ENCODE measurements around the gene ATP2B3. TPM values are rescaled to one million over a fixed set of nuclear protein-coding genes. Genes with fewer than 3 reads are reported as not detected.

Gene ATP2B3
- total RNA-seq, 1 experiment from 2014 or later = 0.35 TPM

DNA sequence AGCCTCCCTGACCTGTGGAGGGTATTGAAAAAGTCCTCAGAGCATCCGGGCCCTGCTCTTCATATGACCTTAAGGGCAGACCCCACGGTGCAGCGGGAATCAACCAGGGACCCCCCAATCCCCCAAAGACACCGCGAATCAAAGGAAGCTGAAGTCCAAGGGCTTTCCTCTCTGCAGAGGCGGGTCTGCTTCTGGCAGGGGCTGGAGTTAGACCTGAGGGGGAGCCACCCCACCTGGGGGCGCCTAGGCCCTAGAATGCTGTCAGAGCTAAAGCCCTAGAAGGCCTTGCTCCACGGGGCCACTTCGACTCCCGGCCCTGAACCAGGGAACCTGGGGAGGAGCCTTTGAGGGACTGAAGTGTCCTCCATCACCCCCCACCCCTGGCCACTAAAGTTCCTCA is 44.3 kb upstream of the ATP2B3 start:
- peaks cover 21% of the 10 kb centered on the region for H3K9me3 ChIP-seq (ENCODE audit: control insufficient read depth, low read depth, low read length)
- no peak for DNase-seq
- H3K14ac ChIP-seq (ENCODE audit: insufficient read depth, low read length) = no peak overlapping the region
- no peak overlapping the region for H3K4me2 ChIP-seq (ENCODE audit: insufficient read depth, insufficient read length, low read length)
- H2BK120ac ChIP-seq (ENCODE audit: low read depth, low read length, poor library complexity, severe bottlenecking) = no peak overlapping the region
- H2BK20ac ChIP-seq (ENCODE audit: low read depth, low read length, poor library complexity, severe bottlenecking) = no peak overlapping the region
- Mint-ChIP-seq H3K27ac (no peak overlapping the region), H3K36me3 (ENCODE audit: insufficient read depth in 1 of 3, low read depth in 3 of 3) (peaks cover 3 to 13% (median 8%) of the 10 kb centered on the region in 3 experiments; a peak in 5 of 7 replicates), H3K4me1 (peaks cover 2% of the 10 kb centered on the region in 2 experiments; a peak in 3 of 4 replicates), H3K27me3 (ENCODE audit: low read depth) (peaks cover 34% of the 10 kb centered on the region), H3K4me3 (no peak overlapping the region; a peak in 1 of 5 replicates), H3K9me3 (peaks cover 47 to 72% of the 10 kb centered on the region in 2 experiments)
- H3K27me3 ChIP-seq (ENCODE audit: insufficient read depth, low read length) = peaks cover 3% of the 10 kb centered on the region
- H3K79me2 ChIP-seq (ENCODE audit: insufficient read depth, low read length) = no peaks in the 10 kb centered on the region; the same call in 1 of the 2 replicates
- no peak overlapping the region for H4K5ac ChIP-seq (ENCODE audit: insufficient read length, low read depth, low read length)
- H3K27ac ChIP-seq (ENCODE audit: insufficient read length, low read depth, low read length) = no peak overlapping the region
- H3K4me1 ChIP-seq (ENCODE audit: insufficient read depth, low read length) = no peaks in the 10 kb centered on the region; the same call in 1 of the 2 replicates
- H4K20me1 ChIP-seq (ENCODE audit: control insufficient read depth, insufficient read depth, insufficient read length) = no peaks in the 10 kb centered on the region
- no peak overlapping the region for H3K18ac ChIP-seq (ENCODE audit: insufficient read length, low read depth, low read length)
- no peaks in the 10 kb centered on the region for H3K79me1 ChIP-seq (ENCODE audit: insufficient read depth, low read depth, low read length, poor library complexity, severe bottlenecking)
- no peak overlapping the region for H4K91ac ChIP-seq (ENCODE audit: insufficient read length, low read depth, low read length)
- H3K9ac ChIP-seq (ENCODE audit: extremely low read depth, insufficient read length, low read length) = no peak overlapping the region
- no peak overlapping the region for H2BK12ac ChIP-seq (ENCODE audit: insufficient read length, low read depth, low read length)
- H4K8ac ChIP-seq (replicated peaks; ENCODE audit: insufficient read length, low read depth, low read length) = no peak overlapping the region
- no peak overlapping the region for H2BK5ac ChIP-seq (ENCODE audit: insufficient read length, low read length)
- no peak overlapping the region for H2AK5ac ChIP-seq (ENCODE audit: insufficient read length, low read length)
- TF ChIP-seq, protein P1, sequence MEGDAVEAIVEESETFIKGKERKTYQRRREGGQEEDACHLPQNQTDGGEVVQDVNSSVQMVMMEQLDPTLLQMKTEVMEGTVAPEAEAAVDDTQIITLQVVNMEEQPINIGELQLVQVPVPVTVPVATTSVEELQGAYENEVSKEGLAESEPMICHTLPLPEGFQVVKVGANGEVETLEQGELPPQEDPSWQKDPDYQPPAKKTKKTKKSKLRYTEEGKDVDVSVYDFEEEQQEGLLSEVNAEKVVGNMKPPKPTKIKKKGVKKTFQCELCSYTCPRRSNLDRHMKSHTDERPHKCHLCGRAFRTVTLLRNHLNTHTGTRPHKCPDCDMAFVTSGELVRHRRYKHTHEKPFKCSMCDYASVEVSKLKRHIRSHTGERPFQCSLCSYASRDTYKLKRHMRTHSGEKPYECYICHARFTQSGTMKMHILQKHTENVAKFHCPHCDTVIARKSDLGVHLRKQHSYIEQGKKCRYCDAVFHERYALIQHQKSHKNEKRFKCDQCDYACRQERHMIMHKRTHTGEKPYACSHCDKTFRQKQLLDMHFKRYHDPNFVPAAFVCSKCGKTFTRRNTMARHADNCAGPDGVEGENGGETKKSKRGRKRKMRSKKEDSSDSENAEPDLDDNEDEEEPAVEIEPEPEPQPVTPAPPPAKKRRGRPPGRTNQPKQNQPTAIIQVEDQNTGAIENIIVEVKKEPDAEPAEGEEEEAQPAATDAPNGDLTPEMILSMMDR (conservative IDR thresholded peaks at IDR 0.05) = no peak
- H3K4ac ChIP-seq (ENCODE audit: low read depth, low read length) = no peak overlapping the region
- no peak overlapping the region for H3K23ac ChIP-seq (ENCODE audit: insufficient read length, low read depth, low read length)
- H3T11ph ChIP-seq (ENCODE audit: low read length) = no peak overlapping the region
- WGBS (ENCODE audit: extremely low coverage, insufficient read length, low lambda C conversion rate) = no CpG with 5 or more reads among the region's 10 CpGs
- H2BK15ac ChIP-seq (ENCODE audit: low read depth, low read length) = no peak overlapping the region
- peaks cover 6% of the 10 kb centered on the region for H3K23me2 ChIP-seq (ENCODE audit: insufficient read length, low read depth, low read length, poor library complexity, severe bottlenecking)
- H3K56ac ChIP-seq (ENCODE audit: insufficient read length, low read depth, low read length) = no peak overlapping the region
- no peak overlapping the region for H2AFZ ChIP-seq (ENCODE audit: low read length)

Measured in H9 (cell line).